HG03097 (cell line): ENCODE results near the gene S100B.

Source experiments
- ATAC-seq: cut with Tn5 transposase; IDR thresholded peaks from one replicate; pipeline ENCODE4 v1.9.1; 2021; ENCODE audit not compliant: unreplicated experiment, low FRiP score

The S100B gene

GRCh38 chr21:46628868-46629267 is 24.0 kb upstream of the S100B start:
- no peak for ATAC-seq

- no peak for ATAC-seq
Observed at GRCh38 chr21:46627726-46628125, 22.8 kb upstream of the S100B start.

- ATAC-seq = no peak
Observed at GRCh38 chr21:46626975-46627501, 22.2 kb upstream of the S100B start.

DNA sequence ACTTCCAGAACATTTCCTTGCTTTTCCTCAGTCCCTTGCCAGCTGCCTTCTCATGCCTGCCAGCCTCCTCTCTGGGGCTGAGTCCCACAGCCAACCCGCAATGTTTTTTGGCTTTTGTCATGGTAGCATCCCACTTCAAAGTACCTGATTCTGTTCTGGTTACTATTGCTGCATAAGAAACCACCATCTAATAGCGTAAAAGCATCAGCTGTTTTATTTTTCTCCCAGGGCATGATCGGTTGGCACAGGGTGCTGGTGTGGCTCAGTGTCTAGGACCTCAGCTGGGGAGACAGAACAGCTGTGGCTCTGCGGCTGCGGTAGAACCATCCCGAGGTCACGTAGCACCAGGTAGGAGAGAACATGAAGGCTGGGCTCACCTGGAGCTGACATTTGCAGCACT is 21.7 kb upstream of the S100B start:
- ATAC-seq = no peak

GRCh38 chr21:46625759-46626158 is 20.9 kb upstream of the S100B start:
- ATAC-seq = no peak

- no peak for ATAC-seq
Observed at GRCh38 chr21:46624050-46624449, 19.2 kb upstream of the S100B start.

DNA sequence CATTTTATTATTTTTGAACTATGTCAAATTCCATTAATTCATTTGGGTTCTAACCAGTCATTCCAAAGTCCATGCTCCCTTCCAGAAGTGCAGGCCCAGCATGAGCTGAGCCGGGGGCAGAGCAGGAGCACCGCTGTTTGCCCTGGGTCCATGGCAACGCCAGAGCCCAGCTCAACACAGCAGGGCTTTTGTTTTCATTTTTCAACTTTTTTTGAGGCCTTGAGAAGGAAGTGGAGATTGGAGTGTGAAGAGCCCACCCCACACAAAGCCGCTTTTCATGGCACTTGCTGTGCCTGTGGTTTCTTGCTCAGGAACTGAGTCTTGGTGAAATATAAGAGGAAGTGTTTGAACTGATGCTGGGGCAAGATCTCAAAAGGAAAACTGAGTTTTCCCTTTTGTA is 17.3 kb upstream of the S100B start:
- no peak for ATAC-seq

GRCh38 chr21:46621457-46622182 is 16.7 kb upstream of the S100B start:
- no peak for ATAC-seq

DNA sequence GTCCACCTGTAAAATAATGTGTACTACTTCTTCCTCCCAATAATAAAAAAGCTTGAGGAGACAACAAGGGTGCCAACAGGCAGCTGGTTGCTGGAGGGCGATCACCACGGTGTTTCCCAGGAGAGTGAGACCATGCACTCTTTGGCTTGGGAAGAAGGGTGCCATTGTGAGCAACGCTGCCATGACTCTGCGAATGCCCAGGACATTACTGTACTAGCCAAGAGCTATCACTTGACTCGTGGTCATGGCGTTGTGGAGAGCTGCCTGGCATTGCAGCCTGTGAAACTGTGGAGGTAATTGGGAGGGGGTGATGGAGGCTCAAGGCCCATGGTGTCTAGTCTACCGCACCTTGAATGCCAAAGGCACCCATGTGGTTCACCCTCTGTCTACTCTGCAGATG is 16.0 kb upstream of the S100B start:
- ATAC-seq = no peak

GRCh38 chr21:46619846-46620245 is 15.0 kb upstream of the S100B start:
- ATAC-seq = no peak

- no peak for ATAC-seq
Observed at GRCh38 chr21:46618738-46619379, 14.0 kb upstream of the S100B start.

DNA sequence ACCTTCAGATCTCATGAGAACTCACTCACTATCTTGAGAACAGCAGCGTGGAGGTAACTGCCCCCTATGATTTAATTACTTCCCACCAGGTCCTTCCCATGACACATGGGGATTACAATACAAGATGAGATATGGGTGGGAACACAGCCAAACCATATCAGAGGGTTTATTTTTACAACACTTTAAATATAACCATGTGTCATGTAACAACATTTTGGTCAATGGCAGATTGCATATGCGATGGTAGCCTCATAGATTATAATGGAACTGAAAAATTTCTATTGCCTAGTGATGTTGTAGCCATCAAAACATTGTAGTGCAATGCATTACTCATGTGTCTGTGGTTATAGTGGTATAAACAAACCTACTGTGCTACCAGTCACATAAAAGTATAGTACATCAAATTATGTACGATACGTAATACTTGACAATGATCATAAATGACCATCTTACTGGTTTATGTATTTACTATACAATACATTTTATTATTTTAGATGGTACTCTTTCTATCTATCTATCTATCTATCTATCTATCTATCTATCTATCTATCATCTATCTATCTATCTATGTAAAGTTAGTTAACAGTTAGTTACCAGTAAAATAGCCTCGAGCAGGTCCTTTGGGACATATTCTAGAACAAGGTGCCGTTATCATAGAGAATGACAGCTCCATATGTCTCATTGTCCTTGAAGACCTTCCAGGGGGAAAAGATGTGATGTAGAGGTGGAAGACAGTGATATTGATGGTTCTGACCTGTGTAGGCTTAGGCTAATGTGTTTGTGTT is 12.6 kb upstream of the S100B start:
- ATAC-seq = no peak

- ATAC-seq = no peak
Observed at GRCh38 chr21:46616656-46617055, 11.8 kb upstream of the S100B start.

GRCh38 chr21:46616050-46616449 is 11.2 kb upstream of the S100B start:
- no peak for ATAC-seq

GRCh38 chr21:46613391-46613790 is 8.5 kb upstream of the S100B start:
- no peak for ATAC-seq

- no peak for ATAC-seq
Observed at GRCh38 chr21:46610018-46610701, 5.3 kb upstream of the S100B start.

- no peak for ATAC-seq
Observed at GRCh38 chr21:46608672-46609111, 3.8 kb upstream of the S100B start.

- ATAC-seq = no peak
Observed at GRCh38 chr21:46607636-46608035, 2.8 kb upstream of the S100B start.

GRCh38 chr21:46606427-46606813 is 1.5 kb upstream of the S100B start:
- no peak for ATAC-seq

- ATAC-seq = no peak
Observed at GRCh38 chr21:46605767-46606426, 1.0 kb upstream of the S100B start.
